C4-2B (cell line): ENCODE data around the gene TEKT3.
A peak's percentile ranks its signal among the peaks of the same experiment; 100 is the strongest.

Experiments used
- ZFX ChIP-seq: fragments of 450-650 bp; IDR thresholded peaks from 2 replicates; pipeline ENCODE4 v1.6.1; 2017
- TF ChIP-seq, protein P1 (sequence below): fragments of 450-650 bp; conservative IDR thresholded peaks from 2 replicates; pipeline ENCODE4 v1.5.1; 2017; ENCODE audit warnings: mild to moderate bottlenecking

- TF ChIP-seq, protein P1, sequence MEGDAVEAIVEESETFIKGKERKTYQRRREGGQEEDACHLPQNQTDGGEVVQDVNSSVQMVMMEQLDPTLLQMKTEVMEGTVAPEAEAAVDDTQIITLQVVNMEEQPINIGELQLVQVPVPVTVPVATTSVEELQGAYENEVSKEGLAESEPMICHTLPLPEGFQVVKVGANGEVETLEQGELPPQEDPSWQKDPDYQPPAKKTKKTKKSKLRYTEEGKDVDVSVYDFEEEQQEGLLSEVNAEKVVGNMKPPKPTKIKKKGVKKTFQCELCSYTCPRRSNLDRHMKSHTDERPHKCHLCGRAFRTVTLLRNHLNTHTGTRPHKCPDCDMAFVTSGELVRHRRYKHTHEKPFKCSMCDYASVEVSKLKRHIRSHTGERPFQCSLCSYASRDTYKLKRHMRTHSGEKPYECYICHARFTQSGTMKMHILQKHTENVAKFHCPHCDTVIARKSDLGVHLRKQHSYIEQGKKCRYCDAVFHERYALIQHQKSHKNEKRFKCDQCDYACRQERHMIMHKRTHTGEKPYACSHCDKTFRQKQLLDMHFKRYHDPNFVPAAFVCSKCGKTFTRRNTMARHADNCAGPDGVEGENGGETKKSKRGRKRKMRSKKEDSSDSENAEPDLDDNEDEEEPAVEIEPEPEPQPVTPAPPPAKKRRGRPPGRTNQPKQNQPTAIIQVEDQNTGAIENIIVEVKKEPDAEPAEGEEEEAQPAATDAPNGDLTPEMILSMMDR: peak; percentile 95
- no peak for TF ChIP-seq ZFX
These were observed 84.1 kb downstream of the TEKT3 start for GRCh38 chr17:15257258-15257788.
